IMR-90 (cell line): Measurements from ENCODE around the gene ACSL4. TPM values are rescaled to one million over a fixed set of nuclear protein-coding genes. Genes with fewer than 3 reads are reported as not detected.
"Not testable (repeated sequence)": the region's sequence is repeated elsewhere in the genome, so short reads cannot be mapped to it uniquely, and the experiment has no call there.

Source experiments
- ATAC-seq: fragments of 200-7000 bp; cut with Tn5 transposase; 2 replicates; pipeline ENCODE4 v1.9.1; 2020; ENCODE audit warnings: low read depth, mild to moderate bottlenecking, moderate library complexity
- BruUV-seq: library from RNA; stranded (reverse); fragments of 400-500 nt; replicated peaks from 2 replicates; lab custom pipeline; 2021; lab: Mats Ljungman, UMichigan
- CTCF ChIA-PET: fragments of 300-600 bp; formaldehyde crosslinking; extraction: SDS; loops from one replicate; lab custom pipeline; 2021; ENCODE audit warnings: antibody characterized with exemption; lab: Yijun Ruan, JAX
- POLR2A ChIA-PET: fragments of 300-600 bp; sonication (Branson Sonifier 250); formaldehyde crosslinking; loops from one replicate; lab custom pipeline; 2022; ENCODE audit warnings: antibody characterized with exemption; ENCODE audit not compliant: unreplicated experiment; lab: Charles Lee
- DNase-seq: peaks from one replicate; pipeline ENCODE4 v3.0.0; 2013
- H2AFZ ChIP-seq: replicated peaks from 2 replicates; pipeline ENCODE3; 2013; ENCODE audit warnings: low read length, mild to moderate bottlenecking; ENCODE audit not compliant: poor library complexity
- H2AK5ac ChIP-seq: 2 replicates; pipeline ENCODE4 v1.6.1; 2013; ENCODE audit warnings: low read depth, low read length, inconsistent platforms
- H2AK9ac ChIP-seq: replicated peaks from 2 replicates; pipeline ENCODE3; 2013; ENCODE audit warnings: mild to moderate bottlenecking, low read depth, low read length, moderate library complexity; ENCODE audit not compliant: poor library complexity
- H2BK120ac ChIP-seq: 2 replicates; pipeline ENCODE4 v1.6.1; 2013; ENCODE audit warnings: low read depth, low read length, inconsistent platforms
- H2BK15ac ChIP-seq: 3 replicates; pipeline ENCODE4 v1.6.1; 2013; ENCODE audit warnings: low read depth, low read length, inconsistent platforms
- H2BK20ac ChIP-seq: 2 replicates; pipeline ENCODE4 v1.6.1; 2013; ENCODE audit warnings: low read depth, mild to moderate bottlenecking, inconsistent platforms, low read length, moderate library complexity
- H2BK5ac ChIP-seq: 2 replicates; pipeline ENCODE4 v1.6.1; 2013; ENCODE audit warnings: mild to moderate bottlenecking, low read depth, low read length, inconsistent platforms; ENCODE audit not compliant: poor library complexity, severe bottlenecking
- H3K14ac ChIP-seq: replicated peaks from 2 replicates; pipeline ENCODE4 v1.6.1; 2013; ENCODE audit warnings: low read depth, low read length, inconsistent platforms
- H3K18ac ChIP-seq: 2 replicates; pipeline ENCODE4 v1.6.1; 2013; ENCODE audit warnings: low read depth, low read length, control low read depth
- H3K23ac ChIP-seq: 2 replicates; pipeline ENCODE4 v1.6.1; 2013; ENCODE audit warnings: low read depth, low read length, inconsistent platforms
- H3K27ac ChIP-seq: 2 replicates; pipeline ENCODE4 v1.5.1; 2013; ENCODE audit warnings: mild to moderate bottlenecking, control low read depth, low read length; ENCODE audit not compliant: insufficient read depth
- H3K27me3 ChIP-seq: 2 replicates; pipeline ENCODE4 v1.6.1; 2013; ENCODE audit warnings: low read length; ENCODE audit not compliant: control insufficient read depth, insufficient read depth
- H3K36me3 ChIP-seq: 2 replicates; pipeline ENCODE4 v1.6.1; 2013; ENCODE audit warnings: low read length, mixed read lengths; ENCODE audit not compliant: control insufficient read depth, insufficient read depth
- H3K4ac ChIP-seq: 2 replicates; pipeline ENCODE4 v1.6.1; 2013; ENCODE audit warnings: low read depth, low read length, inconsistent platforms
- H3K4me1 ChIP-seq: 2 replicates; pipeline ENCODE4 v1.6.1; 2013; ENCODE audit warnings: low read length, mixed read lengths; ENCODE audit not compliant: control insufficient read depth, insufficient read depth
- H3K4me2 ChIP-seq: 2 replicates; pipeline ENCODE4 v1.6.1; 2013; ENCODE audit warnings: low read depth, mild to moderate bottlenecking, control low read depth, low read length, moderate library complexity
- H3K4me3 ChIP-seq: 2 replicates; pipeline ENCODE4 v1.5.1; 2013; ENCODE audit warnings: low read depth, mild to moderate bottlenecking, control low read depth, low read length, moderate library complexity; ENCODE audit not compliant: insufficient read depth
- H3K56ac ChIP-seq: 2 replicates; pipeline ENCODE4 v1.6.1; 2013; ENCODE audit warnings: low read length, inconsistent platforms; ENCODE audit not compliant: insufficient read depth; ENCODE audit errors: extremely low read depth
- H3K79me1 ChIP-seq, 2 experiments: 2 replicates each; pipeline ENCODE4 v1.6.1; 2013; ENCODE audit warnings: low read length in 2 of 2, inconsistent platforms in 1 of 2, low read depth in 1 of 2
- H3K9ac ChIP-seq: 2 replicates; pipeline ENCODE4 v1.6.1; 2013; ENCODE audit warnings: low read depth, low read length, control low read depth
- H3K9me1 ChIP-seq: 2 replicates; pipeline ENCODE4 v1.6.1; 2013; ENCODE audit warnings: low read length, inconsistent platforms; ENCODE audit not compliant: insufficient read depth
- H3K9me3 ChIP-seq: 2 replicates; pipeline ENCODE4 v1.6.1; 2013; ENCODE audit warnings: low read length; ENCODE audit not compliant: control insufficient read depth, insufficient read depth
- H4K20me1 ChIP-seq: 2 replicates; pipeline ENCODE4 v1.6.1; 2013; ENCODE audit warnings: low read length, inconsistent platforms; ENCODE audit not compliant: insufficient read depth
- H4K5ac ChIP-seq: 2 replicates; pipeline ENCODE4 v1.6.1; 2013; ENCODE audit warnings: mild to moderate bottlenecking, low read depth, low read length, control low read depth
- H4K8ac ChIP-seq, 2 experiments: 2 replicates each; pipeline ENCODE4 v1.6.1; 2013; ENCODE audit warnings: low read depth in 2 of 2, low read length in 2 of 2, control low read depth in 1 of 2, inconsistent platforms in 1 of 2
- H4K91ac ChIP-seq: 2 replicates; pipeline ENCODE4 v1.6.1; 2013; ENCODE audit warnings: low read depth, low read length, inconsistent platforms; ENCODE audit not compliant: insufficient read depth
- WGBS, 2 experiments: methylation state at CpG; one replicate each; pipeline versions ENCODE4 v1.1.5 to v1.1.7; 2013; ENCODE audit warnings: missing lambda C conversion rate in 2 of 2; ENCODE audit not compliant: insufficient read length in 1 of 2; ENCODE audit errors: extremely low coverage in 2 of 2; 5-methylcytosine and 5-hydroxymethylcytosine counted together
- dilution Hi-C: fragments of 300-500 bp; cut with HindIII; formaldehyde crosslinking; loops from one replicate; pipeline ENCODE4 v1.14.3; 2018; ENCODE audit warnings: low sequenced_read_pairs; ENCODE audit not compliant: unreplicated experiment
- in situ Hi-C: fragments of 300-500 bp; cut with MboI; formaldehyde crosslinking; loops from 3 replicates; pipeline ENCODE4 v1.14.3; 2019; ENCODE audit warnings: low sequenced_read_pairs, inconsistent platforms, mixed read lengths
- intact Hi-C: fragments of 100-400 bp; cut with micrococcal nuclease; formaldehyde crosslinking; loops from 2 replicates; pipeline ENCODE4 v1.10.0; 2022
- polyA plus RNA-seq, 3 experiments: library from polyadenylated mRNA; depleted of rRNA; stranded (reverse); fragments of >200 nt; gene quantifications; 2 replicates each; pipeline ENCODE4 v1.2.3, GENCODE V29; 2012; ENCODE audit warnings: low replicate concordance in 1 of 3
- total RNA-seq: library from RNA; depleted of rRNA; stranded (reverse); fragments of >200 nt; gene quantifications from 2 replicates; pipeline ENCODE4 v1.2.3, GENCODE V29; 2012

Gene ACSL4
- total and polyA plus RNA-seq, 2 of the 4 experiments (the other 2 are of a cell fraction): 29.6 to 59.7 TPM

DNA sequence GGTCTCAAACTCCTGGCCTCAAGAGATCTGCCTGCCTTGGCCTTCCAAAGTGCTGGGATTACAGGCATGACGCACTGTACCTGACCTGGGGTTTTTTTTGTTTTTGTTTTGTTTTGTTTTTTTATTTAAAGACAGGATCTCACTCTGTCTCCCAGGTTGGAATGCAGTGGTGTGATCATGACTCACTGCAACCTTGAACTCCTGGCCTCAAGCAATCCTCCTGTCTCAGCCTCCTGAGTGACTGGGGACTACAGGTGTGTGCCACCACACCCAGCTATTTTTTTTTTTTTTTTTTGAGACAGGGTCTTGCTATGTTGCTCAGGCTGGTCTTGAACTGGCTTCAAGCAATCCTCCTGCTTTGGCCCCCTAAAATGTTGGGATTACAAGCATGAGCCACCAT lies 8.1 kb downstream of the ACSL4 start:
- H2BK120ac ChIP-seq, H3K4me3 ChIP-seq, H4K8ac ChIP-seq, H3K27me3 ChIP-seq, H3K4ac ChIP-seq, H2AFZ ChIP-seq, DNase-seq, H3K18ac ChIP-seq, H4K91ac ChIP-seq, H3K4me2 ChIP-seq, CTCF ChIA-PET, H2BK15ac ChIP-seq, ATAC-seq, H4K5ac ChIP-seq, intact Hi-C loops, H2AK9ac ChIP-seq, H3K79me1 ChIP-seq, H3K9ac ChIP-seq, H2BK5ac ChIP-seq, BruUV-seq, H3K9me3 ChIP-seq, H2BK20ac ChIP-seq, H3K4me1 ChIP-seq, H3K36me3 ChIP-seq, H3K9me1 ChIP-seq, H3K27ac ChIP-seq, dilution Hi-C loops, H3K23ac ChIP-seq, H3K14ac ChIP-seq, H3K56ac ChIP-seq, H2AK5ac ChIP-seq, POLR2A ChIA-PET: not testable (repeated sequence)
- no CpG with 5 or more reads among the region's 1 CpG for WGBS, 2 experiments
- in situ Hi-C loops: loop anchor here (25.0 kb wide), 1 partner anchor 687 kb away; no protein-coding TSS in a partner anchor
- peaks cover 19% of the 10 kb centered on the region for H4K20me1 ChIP-seq
